Stimulated activated CD8-positive, alpha-beta memory T cell treated with anti-CD3 and anti-CD28 coated beads, Interleukin-4, amount 100 ng/mL, for 48 hours (primary cell): ENCODE results near the gene OGDH.
"Not testable (repeated sequence)": the region's sequence is repeated elsewhere in the genome, so short reads cannot be mapped to it uniquely, and the experiment has no call there.

ENCODE experiments used
- DNase-seq: peaks from one replicate; pipeline ENCODE4 v3.0.0-alpha.2; 2020

OGDH gene

DNA sequence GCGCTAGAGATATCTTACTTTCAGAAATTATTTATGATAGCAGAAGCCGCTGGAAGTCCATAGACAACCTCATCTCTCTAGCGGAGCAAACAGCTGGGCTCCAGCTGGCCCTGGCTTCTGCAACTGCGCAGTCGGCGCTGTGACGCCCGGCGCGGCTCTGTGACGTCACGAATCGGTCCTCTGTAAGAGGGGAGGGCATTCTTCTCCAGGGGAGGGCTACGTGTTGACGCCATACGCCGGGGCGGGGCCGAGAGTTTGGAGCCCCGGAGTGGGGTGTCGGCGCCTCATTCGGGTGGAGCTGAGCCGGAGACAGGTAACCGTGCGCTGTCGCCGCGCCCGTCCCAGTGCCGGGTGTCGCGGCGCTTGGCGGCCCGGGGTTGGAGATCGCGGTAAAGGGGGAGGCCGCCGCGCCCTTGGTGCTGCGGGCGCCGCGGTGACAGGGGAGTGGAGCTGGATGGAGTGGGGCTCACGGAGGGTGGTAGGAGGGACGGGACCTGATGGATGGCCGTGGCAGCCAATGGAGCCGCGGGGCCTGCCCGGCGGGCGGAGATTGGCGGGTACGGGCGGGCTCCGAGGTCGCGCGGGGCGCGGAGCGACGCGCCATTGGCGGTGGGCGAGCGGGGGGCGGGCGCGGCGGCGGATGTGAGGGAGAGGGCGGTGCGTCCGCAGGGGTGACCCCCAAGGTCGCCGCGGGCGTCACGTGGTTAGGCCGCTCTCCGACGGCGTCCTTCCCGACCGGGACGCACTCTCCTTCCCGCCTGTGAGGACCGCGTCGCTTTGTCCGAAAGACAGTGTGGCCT is at the start of gene OGDH:
Gene OGDH (plus strand): TSS at position 287 of the 800 bp plus-strand sequence. CDS start 17,717 bp downstream, outside the sequence.
- DNase-seq = peak; percentile 100

DNA sequence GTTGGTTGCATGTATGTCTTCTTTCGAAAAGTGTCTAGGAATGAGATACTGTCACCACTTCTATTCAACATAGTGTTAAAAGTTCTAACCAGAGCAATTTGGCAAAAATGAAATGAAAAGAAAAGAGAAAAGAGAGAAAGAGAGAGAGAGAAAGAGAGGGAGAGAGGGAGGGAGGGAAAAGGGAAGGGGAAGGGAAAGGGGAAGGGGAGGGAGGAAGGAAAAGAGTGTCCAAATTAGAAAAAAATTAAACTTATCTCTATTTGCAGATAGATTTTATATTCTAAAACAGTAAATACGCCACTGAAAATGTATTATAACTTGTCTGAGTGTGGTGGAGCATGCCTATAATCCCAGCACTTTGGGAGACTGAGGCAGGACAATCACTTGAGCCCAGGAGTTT is 48.9 kb upstream of the OGDH start:
- DNase-seq = no peak

DNA sequence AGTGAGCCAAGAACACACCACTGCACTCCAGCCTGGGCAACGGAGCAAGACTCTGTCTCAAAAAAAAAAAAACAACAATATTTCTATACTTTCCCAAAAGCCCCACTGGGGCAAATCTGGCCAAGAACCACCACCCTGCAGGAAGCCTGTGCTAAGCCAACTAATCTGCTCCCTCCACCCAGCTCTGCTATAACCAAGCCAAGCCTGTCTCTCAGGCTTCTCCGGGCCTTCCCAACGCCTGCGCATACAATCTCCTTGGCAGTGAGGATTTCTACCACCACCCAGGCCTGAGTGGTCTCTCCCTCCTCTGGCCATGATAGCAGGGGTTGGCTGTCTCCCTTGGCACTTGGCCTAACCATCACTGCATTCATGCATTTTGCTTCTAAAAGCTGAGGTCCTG is 46.9 kb upstream of the OGDH start:
- DNase-seq = no peak

DNA sequence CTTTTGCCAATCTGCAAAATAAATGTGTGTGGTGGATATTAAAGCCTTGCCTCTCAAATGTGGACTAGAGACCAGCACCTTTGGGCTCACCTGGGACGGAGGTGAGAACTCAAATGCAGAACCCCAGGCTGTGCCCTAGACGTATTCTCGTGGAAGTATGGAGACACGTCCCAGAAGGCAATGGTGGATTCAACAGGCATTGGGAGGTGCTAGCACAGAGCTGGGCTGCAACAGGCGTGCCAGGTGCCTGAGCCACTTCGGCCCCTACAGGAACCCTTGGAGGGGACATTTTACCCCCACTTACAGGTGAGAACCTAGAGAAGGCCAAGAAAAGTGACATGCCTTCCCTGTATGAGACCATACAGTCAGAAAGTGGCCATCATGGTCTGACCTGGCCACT is 44.9 kb upstream of the OGDH start:
- DNase-seq = no peak

DNA sequence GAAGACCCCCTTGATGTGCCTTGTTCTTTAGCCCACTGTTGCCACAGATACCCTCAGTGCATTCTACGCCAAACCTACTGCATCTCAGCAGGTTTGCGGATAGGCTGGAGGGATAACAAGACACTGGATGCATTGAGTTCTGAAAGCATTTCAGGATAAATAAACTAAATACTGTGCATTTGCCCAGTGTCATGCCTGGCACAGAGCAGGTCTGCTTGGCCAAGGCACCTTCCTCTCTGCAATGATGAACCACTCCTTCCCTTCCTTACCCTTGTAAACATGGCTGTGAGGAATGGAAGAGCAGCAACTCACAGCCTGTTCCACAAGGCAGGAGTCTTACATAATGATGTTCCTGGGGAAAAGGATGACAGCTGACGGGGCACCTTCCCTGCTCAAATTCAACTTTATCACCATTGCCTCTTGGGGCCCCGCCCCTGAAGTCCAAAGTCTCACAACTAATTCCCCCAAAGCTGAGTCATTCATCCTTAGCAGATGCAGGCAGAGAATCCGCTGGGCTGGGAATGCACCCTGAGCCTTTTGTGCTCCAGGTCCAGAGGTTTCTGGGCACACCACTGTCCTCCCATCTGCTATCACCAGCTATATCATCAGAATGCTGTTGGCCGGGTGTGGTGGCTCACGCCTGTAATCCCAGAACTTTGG is 44.3 kb upstream of the OGDH start:
- no peak for DNase-seq

DNA sequence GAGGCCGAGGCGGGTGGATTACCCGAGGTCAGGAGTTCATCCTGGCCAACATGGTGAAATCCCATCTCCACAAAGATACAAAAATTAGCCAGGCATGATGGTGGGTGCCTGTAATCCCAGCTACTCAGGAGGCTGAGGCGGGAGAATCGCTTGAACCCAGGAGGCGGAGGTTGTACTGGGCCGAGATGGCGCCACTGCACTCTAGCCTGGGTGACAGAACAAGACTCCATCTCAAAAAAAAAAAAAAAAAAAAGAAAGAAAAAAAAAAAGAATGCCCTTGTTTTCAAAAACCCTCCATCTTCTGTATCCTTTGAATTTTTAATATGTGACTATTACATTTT is 43.8 kb upstream of the OGDH start:
- not testable (repeated sequence) for DNase-seq

DNA sequence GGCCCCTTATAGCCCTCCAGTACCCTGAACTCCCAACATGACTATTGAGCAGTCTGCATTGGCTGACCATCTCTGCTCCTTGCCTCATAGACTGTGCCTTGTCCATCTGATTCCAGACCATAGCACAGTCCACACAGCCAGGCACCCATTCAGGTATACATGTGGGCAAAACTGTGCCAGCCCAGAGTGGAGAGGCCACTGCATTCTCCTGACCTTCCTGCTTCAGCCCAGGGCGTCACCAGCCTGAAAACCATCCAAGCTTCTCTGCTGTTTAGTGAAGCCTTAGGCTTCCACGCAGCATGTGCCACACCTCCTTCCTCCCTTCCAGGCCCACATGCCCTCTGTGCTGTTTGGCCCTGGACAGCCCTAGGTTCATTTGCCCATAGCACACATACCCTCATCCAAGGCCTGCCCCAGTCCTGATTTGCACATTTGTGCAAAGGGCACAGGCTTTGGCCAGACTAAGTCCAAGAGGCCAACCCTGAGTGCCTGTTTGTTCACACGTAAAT is 43.2 kb upstream of the OGDH start:
- no peak for DNase-seq

DNA sequence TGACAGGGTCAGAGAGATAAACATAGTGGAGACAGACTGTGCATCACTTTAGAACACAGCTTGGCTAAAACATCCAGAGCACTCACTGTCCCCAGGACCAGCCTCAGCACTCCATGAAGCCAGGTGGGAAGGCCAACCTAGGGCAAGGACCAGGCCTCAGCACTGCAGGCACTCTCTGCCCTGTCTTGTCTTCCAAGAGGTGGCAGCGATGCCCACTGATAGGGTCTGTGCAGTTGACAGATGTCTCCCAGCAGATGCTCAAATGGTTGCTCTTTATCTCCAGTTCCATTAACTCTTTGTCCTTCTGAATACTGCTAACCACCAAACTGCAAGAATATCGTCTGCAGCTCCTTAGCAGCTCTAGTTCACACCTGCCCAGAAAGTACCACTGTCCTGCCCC is 41.8 kb upstream of the OGDH start:
- no peak for DNase-seq

DNA sequence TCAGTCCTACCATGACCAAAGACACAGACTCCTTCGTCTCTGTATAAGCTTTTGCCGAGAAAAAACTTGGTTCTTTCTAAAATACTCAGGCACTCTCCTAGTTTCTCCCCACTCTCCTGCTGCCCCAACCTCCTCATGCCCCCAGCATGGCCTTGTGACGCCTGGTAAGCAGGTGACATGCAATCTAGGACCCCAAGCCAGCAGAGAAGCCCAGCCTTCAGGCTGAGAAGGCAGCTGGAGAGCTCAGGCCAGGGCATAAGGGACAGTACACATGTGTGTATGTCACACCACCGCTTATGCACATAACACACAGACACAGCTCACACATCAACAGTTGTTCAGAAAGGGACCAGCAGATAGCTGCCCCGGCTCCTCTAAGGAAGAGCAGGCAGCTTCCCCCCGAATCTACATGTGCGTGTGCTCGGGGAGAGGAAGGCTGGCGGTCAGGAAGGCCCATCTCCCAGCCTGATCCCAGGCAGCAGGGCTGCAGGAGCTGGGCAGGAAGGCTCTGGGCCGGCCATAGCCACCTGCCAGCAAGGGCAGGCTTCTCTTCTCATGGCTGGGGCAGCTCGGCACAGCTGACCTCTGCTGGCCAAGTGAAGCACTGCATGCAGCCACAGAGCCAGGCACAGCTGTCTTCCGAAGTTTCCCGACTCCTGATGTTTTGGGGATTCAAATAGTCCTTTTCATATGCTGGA is 41.2 kb upstream of the OGDH start:
- DNase-seq = peak; percentile 76

DNA sequence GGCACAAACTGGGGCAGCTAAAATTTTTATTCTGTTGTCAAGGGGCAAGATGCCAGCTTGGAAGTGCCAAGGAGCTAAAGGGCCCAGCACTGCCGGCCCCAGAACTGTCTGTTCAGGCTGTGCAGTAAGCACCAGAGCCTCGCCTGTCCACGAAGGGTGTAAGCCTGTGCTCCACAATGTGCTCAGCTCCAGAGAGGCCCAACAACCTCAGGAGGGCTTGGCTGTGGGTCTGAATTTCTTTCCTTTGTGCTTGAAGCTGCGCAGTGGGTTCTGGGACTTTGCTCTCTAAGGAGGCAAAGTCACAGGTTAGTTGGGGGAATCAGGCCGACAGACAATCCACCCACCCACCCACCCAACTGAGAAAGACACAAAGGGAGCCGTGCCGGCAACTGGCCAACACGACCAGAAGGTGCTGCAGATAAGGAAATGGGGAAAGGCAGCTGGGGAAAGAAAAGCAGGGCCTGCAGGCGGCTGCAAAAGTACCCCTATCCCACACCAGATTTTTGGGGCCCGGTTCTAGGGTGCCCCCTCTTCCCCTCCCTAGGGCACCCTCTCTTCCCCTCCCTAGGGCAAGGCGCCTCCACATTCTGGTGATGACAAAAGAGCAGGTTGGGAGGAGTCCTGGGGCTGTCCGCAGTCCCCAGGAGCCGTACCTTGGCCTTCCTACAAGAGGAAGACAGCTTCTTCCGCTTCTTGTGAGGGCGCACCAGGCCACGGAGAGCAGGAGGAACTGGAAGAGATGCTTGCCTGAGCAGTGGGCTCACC is 40.5 kb upstream of the OGDH start:
- no peak for DNase-seq

DNA sequence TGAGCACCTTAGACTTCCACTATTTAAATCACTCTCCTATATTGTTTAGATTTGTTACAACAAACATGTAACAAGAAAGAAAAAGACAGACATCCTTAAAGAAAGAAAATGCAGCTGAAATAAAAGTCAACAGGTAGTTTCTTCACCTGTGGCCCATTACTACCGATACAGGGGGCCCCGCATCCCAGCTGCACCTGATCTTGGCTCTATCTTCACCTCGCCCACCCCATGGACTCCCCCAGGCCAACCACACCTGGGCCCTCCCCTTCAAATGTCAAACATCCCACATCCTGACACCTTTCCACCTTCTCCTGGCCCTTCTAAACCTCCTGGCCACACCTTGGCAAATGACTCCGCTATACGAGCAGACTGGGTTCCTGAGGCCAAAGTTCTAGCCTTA is 39.7 kb upstream of the OGDH start:
- DNase-seq = no peak

DNA sequence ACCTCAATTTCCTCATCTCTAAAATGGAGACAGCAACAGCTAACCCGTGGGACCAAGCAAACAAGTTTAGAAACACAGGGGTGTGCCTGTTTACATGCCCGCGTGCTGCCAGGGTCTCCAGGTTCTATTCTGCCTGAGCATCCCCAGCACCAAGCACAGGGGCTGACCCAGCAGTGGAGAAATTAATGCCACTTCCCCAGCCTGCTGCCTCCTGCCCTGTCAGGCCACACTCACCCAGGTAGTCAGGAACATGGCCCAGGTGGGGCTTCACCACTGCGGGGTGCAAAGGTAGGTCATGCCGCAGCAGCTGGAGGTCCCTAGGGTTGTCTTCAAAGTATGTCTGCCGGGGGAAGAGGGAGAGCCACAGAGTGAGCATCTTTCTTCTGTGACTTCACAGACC is 38.5 kb upstream of the OGDH start:
- DNase-seq = no peak

DNA sequence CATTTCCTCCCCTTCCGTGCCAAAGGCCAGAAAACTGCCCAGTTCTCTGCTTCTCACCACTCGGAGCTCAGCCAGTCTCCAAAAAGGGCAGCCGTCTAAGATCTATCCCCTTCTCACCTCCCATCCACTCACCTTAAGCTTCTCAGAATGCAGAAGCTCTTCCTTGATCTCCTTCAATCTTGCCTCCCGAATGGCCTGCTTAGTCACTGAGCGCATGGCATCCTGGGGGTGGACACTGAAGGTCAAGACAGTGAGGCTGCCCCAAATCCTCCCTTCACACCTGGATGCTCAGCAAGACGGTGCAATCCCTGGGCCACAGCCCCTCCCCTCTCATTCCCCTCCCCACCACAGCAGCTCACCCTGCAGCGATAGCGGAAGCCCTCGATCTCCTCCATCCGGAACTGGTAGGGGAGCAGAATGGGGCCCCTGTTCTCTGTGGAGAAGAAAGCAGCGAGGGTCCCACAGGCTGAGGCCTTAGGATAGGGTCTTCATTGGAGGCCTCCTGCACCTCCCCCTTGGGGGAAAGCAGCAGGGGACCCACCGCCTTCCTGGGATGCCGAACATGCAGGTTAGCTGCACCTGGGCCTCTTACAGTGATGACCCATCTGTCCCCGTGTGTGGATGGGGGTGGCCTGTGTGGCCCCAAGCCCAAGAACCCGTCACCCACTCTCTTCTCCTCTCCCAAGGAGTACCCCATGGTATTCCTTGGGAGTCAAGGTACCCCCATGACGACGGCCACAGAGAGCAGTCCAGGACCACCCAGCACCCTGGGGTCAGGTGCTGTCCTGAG is 37.5 kb upstream of the OGDH start:
- DNase-seq = no peak

DNA sequence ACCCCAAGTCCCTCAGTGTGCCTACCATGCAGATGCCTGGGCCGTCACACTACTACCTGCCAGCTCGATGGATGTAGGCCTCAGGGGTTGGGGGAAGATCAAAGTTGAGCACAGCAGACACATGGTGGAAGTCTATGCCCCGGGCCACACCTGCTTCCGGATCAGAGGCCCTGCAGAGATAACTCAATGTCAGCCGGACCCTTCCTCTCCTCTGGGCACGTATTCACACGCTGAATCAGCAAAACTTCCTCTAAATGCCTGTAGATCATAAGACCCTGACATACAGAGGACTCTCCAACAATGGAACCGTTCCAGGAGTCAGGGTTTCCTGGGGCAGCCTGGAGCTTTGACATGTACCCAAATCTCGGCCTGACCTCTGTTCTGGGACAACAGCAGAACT is 36.5 kb upstream of the OGDH start:
- no peak for DNase-seq

DNA sequence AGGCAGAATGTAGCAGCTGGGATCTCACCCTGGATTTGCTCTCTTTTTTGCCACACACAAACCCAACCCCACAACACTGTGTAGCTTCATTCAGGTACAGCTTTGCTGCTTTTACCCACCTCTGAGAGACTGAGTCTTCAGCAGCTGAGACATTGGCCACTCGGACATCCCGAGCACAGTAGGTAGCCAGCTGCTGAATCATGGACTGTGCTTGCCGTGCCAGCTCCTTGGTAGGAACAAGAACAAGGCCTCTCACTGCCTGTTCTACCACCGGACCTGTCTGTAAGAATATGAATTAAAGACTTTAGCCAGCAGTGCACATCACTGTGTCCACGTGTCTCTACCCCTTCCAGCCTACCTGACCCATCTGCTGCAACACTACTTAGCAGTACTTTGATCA is 33.7 kb upstream of the OGDH start:
- DNase-seq = no peak

DNA sequence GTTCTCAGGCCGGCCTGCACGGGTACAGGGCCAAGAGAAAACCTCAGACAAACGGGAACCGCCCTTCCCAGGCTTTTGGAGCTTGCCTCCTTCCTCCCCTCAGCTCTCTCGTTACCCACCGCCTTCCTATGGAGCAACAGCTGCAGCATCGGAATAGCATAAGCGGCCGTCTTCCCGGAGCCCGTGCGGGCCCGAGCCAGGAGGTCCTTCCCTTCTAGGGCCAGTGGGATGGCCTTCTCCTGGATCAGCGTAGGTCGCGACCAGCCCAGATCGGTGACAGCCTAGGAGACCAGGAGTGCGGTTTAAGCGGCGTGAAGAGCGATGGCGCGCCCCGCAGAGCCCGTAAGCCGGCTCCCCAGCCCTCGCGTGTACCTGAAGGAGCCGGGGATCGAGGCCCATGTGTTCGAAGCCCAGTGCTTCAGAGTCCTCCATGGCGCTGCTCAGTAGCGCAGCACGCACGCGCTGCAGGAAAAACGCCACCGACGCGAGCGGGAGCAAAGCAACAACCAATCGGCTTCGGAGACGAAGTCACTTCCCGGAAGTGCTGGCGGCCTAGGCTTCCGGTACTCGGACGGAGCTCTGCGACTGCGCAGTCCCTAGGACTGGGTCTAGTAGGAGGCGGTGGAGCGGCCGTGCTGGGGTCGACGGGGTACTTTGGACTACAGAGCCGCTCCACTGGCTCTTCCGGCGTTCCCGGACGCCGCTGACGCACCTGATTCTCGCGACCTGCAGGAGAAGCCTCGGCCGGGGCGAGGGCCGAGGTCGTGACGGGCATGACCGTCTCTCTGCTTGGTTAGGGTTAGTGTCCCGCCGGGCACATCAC is 32.8 kb upstream of the OGDH start, which contains the start of gene DDX56:
Gene DDX56 (minus strand): TSS at position 445 of the 823 bp plus-strand sequence. CDS start 13 bp downstream, at position 432.
- DNase-seq = peak; percentile 96

DNA sequence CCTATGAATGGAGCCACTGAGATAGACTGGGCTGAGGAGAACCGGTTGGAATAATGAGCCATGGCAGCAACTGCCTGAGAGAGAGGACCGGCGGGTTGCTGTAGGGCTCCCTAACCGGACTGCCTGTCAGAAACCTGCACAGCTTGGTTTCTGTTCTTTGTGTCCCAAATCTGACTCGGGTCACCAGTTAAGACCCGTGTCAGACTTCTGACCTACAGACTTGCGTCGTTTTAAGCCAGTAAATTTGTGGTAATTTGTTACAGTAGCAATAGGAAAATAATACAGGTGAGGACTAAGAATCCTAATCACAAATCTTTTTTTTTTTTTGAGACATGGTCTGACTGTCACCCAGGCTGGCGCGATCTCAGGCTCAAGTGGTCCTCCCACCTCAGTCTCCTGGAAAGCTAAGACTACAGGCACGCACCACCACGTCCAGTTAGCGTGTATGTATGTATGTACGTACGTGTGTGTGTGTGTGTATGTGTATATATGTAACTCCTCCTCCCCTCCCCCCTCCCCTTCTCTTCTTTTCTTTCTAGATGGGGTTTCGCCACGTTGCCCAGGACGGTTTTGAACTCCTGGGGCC is 32.0 kb upstream of the OGDH start:
- no peak for DNase-seq

DNA sequence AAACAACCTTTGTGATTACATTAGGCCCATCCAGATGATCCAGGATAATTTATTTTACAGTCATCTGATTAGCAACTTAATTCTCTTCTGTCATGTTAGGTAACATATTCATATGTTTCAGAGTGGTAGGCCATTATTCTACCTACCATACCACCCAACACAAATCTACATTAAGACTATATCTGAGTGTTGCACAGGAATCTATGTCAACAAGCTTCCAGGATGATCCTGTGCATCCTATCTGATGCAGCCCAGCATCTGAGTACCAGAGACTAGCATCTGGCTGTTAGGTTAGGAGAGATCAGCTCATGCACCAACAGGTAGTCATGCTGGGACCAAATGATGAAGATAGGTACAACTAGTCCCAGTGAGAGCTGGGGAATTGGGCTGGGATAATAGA is 31.4 kb upstream of the OGDH start:
- DNase-seq = no peak

DNA sequence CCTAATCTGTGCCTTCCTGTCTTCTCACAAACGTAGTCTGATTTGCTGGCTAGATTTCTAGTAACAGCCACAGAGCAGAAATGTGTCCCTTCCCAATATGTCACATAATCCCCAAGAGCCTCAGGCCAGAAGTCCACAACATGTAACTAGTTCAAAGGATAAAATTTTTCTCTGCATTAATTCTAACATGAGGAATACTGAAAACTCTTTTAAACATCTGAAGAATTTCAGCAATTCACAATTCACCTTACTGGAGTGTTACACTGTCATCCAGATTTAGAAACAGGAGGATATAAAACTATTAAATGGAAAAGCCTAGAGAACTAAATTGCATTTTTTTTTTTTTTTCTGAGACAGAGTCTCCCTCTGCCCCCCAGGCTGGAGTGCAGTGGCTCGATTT is 30.2 kb upstream of the OGDH start:
- no peak for DNase-seq

DNA sequence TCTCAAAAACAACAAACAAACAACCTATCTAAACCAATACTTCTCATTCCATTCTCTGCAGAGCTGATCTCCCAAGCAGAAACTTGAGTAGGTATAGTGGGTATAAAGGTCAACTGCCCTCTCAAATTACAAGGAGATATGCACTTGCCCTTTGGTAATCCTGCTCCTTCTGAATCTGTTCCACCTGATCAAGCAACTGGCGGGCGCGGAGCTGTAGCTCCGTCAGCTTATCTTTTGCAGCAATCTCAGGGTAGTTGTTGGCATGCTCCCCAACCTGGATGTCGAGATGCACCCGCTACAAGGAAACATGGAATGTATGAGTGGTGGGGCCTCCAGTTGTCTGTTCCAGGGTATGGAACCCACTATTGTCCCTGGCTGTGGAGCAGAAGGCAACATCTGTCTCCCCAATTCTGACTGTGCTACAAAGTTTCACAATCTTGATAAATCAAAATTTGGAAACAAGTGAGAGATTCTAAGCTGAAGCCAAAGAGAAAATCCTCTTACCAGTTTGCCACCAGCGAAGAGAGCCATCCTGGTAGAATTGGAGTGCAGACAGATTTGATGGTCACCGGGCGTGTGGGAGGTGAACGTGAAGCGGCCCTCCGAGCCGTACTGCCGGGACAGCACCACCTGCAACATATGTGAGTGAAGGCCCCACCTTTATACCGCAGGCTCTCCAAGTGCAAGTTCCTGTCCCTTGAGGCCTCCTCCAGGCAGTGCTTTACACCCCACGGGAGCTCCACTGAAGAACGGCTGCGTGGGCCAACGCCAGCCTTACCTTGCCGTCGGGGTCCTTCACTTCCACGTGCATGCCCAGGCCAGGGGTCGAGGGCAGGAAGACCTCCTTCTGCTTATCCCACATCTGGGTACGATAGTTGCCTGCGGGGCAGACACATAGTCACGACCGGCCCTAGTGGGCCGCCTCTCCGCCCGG is 25.2 kb upstream of the OGDH start:
- peak; percentile 58 for DNase-seq
